Transverse colon (tissue), 4 donors: ENCODE data around the gene CDK4. TPM values are rescaled to one million over a fixed set of nuclear protein-coding genes. Genes with fewer than 3 reads are reported as not detected.

ENCODE experiments used
- DNase-seq: peaks from one replicate; pipeline ENCODE4 v3.0.0-alpha.2; 2019
- H3K27ac ChIP-seq, 4 donors: fragments of 200-600 bp; sonication (generic); 2 replicates each; pipeline ENCODE4 v1.5.1; 2016 to 2018; ENCODE audit warnings: inconsistent platforms in 4 of 4
- H3K27me3 ChIP-seq: fragments of 200-600 bp; sonication (generic); 2 replicates; pipeline ENCODE4 v1.5.1; 2017; ENCODE audit warnings: inconsistent platforms
- H3K36me3 ChIP-seq, 4 donors: fragments of 200-600 bp; sonication (generic); 2 replicates each; pipeline ENCODE4 v1.5.1; 2017 to 2019; ENCODE audit warnings: inconsistent platforms in 4 of 4
- H3K4me1 ChIP-seq, 4 donors: fragments of 200-600 bp; sonication (generic); 2 replicates each; pipeline ENCODE4 v1.5.1; 2017 to 2020; ENCODE audit warnings: inconsistent platforms in 4 of 4
- H3K4me3 ChIP-seq, 4 donors: fragments of 200-600 bp; sonication (generic); 1 replicate in 1 of 4; 2 replicates in 3 of 4; pipeline versions ENCODE4 v1.5.1 to v1.6.1; 2017 to 2019; ENCODE audit warnings: inconsistent platforms in 4 of 4
- H3K9me3 ChIP-seq, 2 donors: fragments of 200-600 bp; sonication (generic); 2 replicates each; pipeline ENCODE4 v1.5.1; 2017 to 2019; ENCODE audit warnings: inconsistent platforms in 2 of 2
- EP300 ChIP-seq: sonication (generic); formaldehyde crosslinking; IDR thresholded peaks from one replicate; pipeline ENCODE4 v1.6.1; 2017; ENCODE audit warnings: antibody characterized with exemption, low read depth
- POLR2A ChIP-seq: fragments of 450-650 bp; IDR thresholded peaks from one replicate; pipeline ENCODE4 v1.6.1; 2016; ENCODE audit warnings: antibody characterized with exemption, mild to moderate bottlenecking, moderate library complexity
- POLR2AphosphoS5 ChIP-seq, 3 donors: sonication (generic); formaldehyde crosslinking; IDR thresholded peaks; one replicate each; pipeline ENCODE4 v1.6.1; 2016; ENCODE audit warnings: antibody characterized with exemption in 3 of 3
- WGBS, 2 donors: methylation state at CpG; one replicate each; pipeline ENCODE4 v1.1.5; 2018; ENCODE audit warnings: low coverage in 1 of 2; 5-methylcytosine and 5-hydroxymethylcytosine counted together
- in situ Hi-C, 4 donors: fragments of 200-750 bp; cut with MboI; loops; one replicate each; pipeline versions ENCODE4 v1.15.0 to v1.15.1; 2017; ENCODE audit warnings: low sequenced_read_pairs in 3 of 4, low pct_ligation_motif_present in 1 of 4, low pct_unique_long_range_greater_than_20kb in 1 of 4
- intact Hi-C: fragments of 100-400 bp; cut with DNase I; formaldehyde crosslinking; loops from one replicate; pipeline ENCODE4 v1.15.1; 2023; ENCODE audit warnings: low total_unique reads
- total RNA-seq, 4 donors: library from RNA; depleted of rRNA; stranded (reverse); fragments of >200 nt; gene quantifications; one replicate each; pipeline ENCODE4 v1.1.0, GENCODE V29; 2016
- TF ChIP-seq, protein P1 (sequence below), 5 experiments: fragments of 200-600 bp in 3 of 5; fragments of 450-650 bp in 2 of 5; sonication (generic) in 3 of 5; IDR thresholded peaks; 1 replicate in 2 of 5; 2 replicates in 3 of 5; pipeline ENCODE4 v1.5.1; 2016 to 2017; ENCODE audit warnings: antibody characterized with exemption in 5 of 5, inconsistent platforms in 3 of 5, mild to moderate bottlenecking in 2 of 5, moderate library complexity in 1 of 5

The CDK4 gene
- total RNA-seq, 4 donors from 2014 or later: 20.9 to 194 (median 47.8) TPM

DNA sequence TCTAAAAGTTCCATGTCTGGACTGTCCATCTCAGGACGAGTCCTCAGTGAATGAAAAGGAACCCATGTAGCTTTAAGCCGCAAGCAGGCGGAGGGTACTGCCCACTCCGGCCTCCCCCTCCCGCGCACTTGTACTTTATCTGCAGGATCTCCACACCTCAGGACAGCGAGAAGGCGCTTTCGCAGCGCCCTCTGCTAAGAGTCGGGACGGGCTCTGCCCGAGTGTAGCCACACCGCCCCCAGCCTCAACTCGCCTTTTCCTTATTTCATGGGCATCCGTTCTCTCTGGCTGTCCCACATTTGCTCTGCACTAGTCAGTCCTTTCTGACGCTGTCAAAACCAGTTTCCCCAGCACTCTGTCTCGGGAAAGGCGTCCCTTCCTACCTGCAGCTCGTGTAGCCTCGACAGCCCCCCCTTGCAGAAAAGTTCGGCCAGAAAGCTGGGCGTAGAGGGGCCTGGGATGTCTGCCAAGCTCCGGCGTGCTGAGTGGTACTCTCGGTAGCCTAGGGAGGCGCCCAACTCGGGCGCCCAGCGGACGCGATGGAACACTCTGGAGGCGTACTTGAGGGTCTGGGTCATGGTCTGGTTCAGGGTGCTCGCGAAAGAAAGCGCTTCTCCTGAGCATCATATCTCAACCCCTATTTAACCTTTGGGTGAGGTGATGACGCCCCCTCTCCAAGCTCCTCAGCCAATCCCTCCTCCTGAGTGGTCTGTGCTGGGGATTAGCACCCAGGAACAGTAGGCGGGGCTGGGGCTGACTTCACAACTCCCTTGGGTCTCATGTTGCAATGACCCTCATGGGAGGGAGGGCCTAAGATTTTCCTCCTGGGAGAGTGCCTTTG lies 14.6 kb upstream of the CDK4 start, which contains the start of gene CYP27B1:
CYP27B1 (minus strand) TSS at position 615 of the 841 bp plus-strand sequence; CDS start at position 578, 37 bp downstream.
- H3K27me3 ChIP-seq: peaks cover 43% of the 10 kb centered on the region
- intact Hi-C loops (no loop called here), in situ Hi-C loops (no loop called here)
- 12% methylated on average over 32 of the region's 38 CpGs; no CpG with 5 or more reads in 1 of the 2 donors for WGBS, 2 donors
- TF ChIP-seq POLR2A (no peak), EP300 (no peak)
- TF ChIP-seq, protein P1, sequence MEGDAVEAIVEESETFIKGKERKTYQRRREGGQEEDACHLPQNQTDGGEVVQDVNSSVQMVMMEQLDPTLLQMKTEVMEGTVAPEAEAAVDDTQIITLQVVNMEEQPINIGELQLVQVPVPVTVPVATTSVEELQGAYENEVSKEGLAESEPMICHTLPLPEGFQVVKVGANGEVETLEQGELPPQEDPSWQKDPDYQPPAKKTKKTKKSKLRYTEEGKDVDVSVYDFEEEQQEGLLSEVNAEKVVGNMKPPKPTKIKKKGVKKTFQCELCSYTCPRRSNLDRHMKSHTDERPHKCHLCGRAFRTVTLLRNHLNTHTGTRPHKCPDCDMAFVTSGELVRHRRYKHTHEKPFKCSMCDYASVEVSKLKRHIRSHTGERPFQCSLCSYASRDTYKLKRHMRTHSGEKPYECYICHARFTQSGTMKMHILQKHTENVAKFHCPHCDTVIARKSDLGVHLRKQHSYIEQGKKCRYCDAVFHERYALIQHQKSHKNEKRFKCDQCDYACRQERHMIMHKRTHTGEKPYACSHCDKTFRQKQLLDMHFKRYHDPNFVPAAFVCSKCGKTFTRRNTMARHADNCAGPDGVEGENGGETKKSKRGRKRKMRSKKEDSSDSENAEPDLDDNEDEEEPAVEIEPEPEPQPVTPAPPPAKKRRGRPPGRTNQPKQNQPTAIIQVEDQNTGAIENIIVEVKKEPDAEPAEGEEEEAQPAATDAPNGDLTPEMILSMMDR (IDR thresholded peaks at IDR 0.05): no peak
- DNase-seq: no peak
- H3K36me3 ChIP-seq: no peaks in the 10 kb centered on the region
- no peaks in the 10 kb centered on the region for H3K9me3 ChIP-seq
- H3K4me3 ChIP-seq: peak within 1 kb of the TSS in 3 of 4 donors; percentile 26 to 54 (median 41)
- no peak within 1 kb of the TSS for H3K27ac ChIP-seq
- peaks cover 15 to 40% (median 38%) of the 10 kb centered on the region in 4 donors for H3K4me1 ChIP-seq

DNA sequence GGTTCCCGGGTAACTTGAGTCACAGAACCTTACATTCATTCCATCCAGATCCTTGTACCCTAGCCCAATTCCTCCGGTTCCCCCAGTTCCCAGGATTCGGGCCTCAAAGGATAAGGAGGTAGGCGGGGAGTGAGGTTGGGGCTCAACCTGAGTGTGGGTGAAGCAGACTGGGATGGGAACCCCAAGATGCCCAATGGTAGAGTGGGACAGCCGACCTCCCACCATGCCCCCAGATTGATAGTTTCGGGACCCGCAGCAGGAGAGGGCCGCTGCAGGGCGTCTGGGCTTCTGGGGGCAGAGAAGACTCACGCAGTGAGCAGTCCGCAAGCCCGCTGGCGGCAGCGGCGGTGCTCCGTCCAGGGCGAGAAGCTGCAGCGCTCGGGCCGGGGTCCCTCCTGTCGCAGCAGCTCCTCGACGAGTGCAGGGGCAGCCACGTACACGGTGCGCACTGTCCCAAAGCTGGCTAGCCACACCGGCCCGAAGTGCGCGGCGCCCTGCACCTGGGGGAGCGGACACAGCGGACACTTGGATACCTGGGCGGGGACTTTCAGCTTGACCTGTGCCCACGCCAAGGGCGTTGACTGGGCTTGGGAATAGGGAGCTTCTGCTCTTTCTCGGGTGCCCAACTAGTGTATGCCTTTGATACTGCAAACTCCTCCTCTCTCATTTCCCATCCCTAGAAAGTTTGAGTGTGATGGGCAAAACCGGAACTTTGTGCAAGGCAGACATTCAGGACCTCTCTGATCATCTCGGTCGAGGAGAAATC lies 13.8 kb upstream of the CDK4 start:
- intact Hi-C loops (no loop called here), in situ Hi-C loops (no loop called here)
- Histone ChIP-seq H3K4me1 (peaks cover 9 to 32% (median 31%) of the 10 kb centered on the region in 4 donors), H3K9me3 (no peaks in the 10 kb centered on the region), H3K27me3 (peaks cover 43% of the 10 kb centered on the region), H3K27ac (no peak overlapping the region), H3K4me3 (peak overlapping the region in 3 of 4 donors; percentile 26 to 54 (median 41)), H3K36me3 (no peaks in the 10 kb centered on the region)
- TF ChIP-seq POLR2A (no peak), EP300 (no peak)
- TF ChIP-seq, protein P1 (IDR thresholded peaks at IDR 0.05): no peak
- 7 to 14% methylated on average over 2 to 37 of the region's 40 CpGs for WGBS, 2 donors
- no peak for DNase-seq

GRCh38 chr12:57765003-57765697 lies 13.0 kb upstream of the CDK4 start:
- 1% methylated on average over 46 of the region's 60 CpGs; no CpG with 5 or more reads in 1 of the 2 donors for WGBS, 2 donors
- peaks cover 43% of the 10 kb centered on the region for H3K27me3 ChIP-seq
- H3K4me3 ChIP-seq: peak overlapping the region in 3 of 4 donors; percentile 26 to 54 (median 41)
- peaks cover 9 to 31% (median 30%) of the 10 kb centered on the region in 4 donors for H3K4me1 ChIP-seq
- in situ Hi-C loops (no loop called here), intact Hi-C loops (no loop called here)
- H3K36me3 ChIP-seq: no peaks in the 10 kb centered on the region
- no peaks in the 10 kb centered on the region for H3K9me3 ChIP-seq
- peak; percentile 64 for DNase-seq
- H3K27ac ChIP-seq: peak overlapping the region in 1 of 4 donors; percentile 3
- TF ChIP-seq POLR2A (no peak), POLR2AphosphoS5 (IDR thresholded peaks at IDR 0.05) (no peak)
- TF ChIP-seq, protein P1 (IDR thresholded peaks at IDR 0.05): peak; percentile 6 to 26 (median 16)

- TF ChIP-seq POLR2AphosphoS5 (IDR thresholded peaks at IDR 0.05) (no peak), EP300 (no peak), POLR2A (no peak)
- TF ChIP-seq, protein P1 (IDR thresholded peaks at IDR 0.05): no peak
- H3K27me3 ChIP-seq: peaks cover 43% of the 10 kb centered on the region
- peaks cover 9 to 31% (median 30%) of the 10 kb centered on the region in 4 donors for H3K4me1 ChIP-seq
- no peaks in the 10 kb centered on the region for H3K9me3 ChIP-seq
- in situ Hi-C loops (no loop called here), intact Hi-C loops (no loop called here)
- WGBS, 2 donors: 16% methylated on average over 17 of the region's 17 CpGs; no CpG with 5 or more reads in 1 of the 2 donors
- no peaks in the 10 kb centered on the region for H3K36me3 ChIP-seq
- H3K4me3 ChIP-seq: peak overlapping the region in 3 of 4 donors; percentile 26 to 54 (median 41)
- DNase-seq: no peak
- H3K27ac ChIP-seq: no peak overlapping the region
Observed at GRCh38 chr12:57764662-57765002, 12.5 kb upstream of the CDK4 start.
